HUDEP-2 (cell line): ENCODE measurements around the gene TLR3.
"Not testable (repeated sequence)": the region's sequence is repeated elsewhere in the genome, so short reads cannot be mapped to it uniquely, and the experiment has no call there.

Experiments used
- DNase-seq, 76 experiments: peaks; one replicate each; lab custom pipeline; 2025; ENCODE audit not compliant: unreplicated experiment in 76 of 76; lab: John Stamatoyannopoulos, UW

The TLR3 gene

DNA sequence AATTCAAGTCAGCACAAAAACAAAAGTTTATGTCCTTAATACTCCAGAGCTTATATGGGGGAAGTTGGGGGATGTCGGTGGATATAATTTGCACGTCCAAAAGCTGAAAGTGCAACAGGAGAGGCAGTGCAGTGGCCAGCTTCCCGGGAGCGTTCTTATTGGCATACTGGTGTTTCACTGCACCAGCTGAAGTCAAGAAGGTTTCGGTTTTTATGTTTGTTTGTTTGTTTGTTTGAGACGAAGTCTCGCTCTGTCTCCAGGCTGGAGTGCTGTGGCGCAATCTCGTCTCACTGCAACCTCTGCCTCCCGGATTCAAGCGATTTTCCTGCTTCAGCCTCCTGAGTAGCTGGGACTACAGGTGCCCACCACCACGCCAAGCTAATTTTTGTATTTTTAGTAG, 28.6 kb upstream of the TLR3 start:
- no peak for DNase-seq

- DNase-seq: not testable (repeated sequence)
Observed at GRCh38 chr4:186047501-186047900, 21.5 kb upstream of the TLR3 start.

DNA sequence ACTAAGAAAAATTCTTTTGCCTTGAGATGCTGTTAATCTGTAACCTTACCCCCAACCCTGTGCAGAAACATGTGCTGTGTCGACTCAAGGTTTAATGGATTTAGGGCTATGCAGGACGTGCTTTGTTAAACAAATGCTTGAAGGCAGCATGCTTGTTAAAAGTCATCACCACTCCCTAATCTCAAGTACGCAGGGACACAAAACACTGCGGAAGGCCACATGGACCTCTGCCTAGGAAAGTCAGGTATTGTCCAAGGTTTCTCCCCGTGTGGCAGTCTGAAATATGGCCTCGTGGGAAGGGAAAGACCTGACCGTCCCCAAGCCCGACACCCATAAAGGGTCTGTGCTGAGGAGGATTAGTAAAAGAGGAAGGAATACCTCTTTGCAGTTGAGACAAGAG, 18.8 kb upstream of the TLR3 start:
- DNase-seq: not testable (repeated sequence)

DNA sequence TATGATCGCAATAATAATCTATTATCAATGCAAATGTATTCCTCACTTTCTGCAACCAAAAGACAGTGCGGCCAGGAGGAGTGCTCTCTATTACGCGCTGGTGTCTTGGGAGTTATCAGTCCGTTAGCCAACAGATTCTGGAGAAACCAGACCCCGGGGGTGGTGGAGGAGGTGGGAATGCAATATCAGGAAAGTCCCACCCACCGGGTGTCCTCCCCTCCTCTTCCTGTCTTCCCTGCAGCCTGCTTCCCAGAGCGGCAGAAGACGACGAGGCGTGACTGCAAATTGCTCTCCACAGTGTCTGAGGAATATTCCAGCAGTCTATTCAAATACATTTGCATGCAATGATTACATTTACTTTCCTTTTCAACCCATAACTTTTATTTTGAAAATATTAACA, 17.9 kb upstream of the TLR3 start:
- DNase-seq: no peak

DNA sequence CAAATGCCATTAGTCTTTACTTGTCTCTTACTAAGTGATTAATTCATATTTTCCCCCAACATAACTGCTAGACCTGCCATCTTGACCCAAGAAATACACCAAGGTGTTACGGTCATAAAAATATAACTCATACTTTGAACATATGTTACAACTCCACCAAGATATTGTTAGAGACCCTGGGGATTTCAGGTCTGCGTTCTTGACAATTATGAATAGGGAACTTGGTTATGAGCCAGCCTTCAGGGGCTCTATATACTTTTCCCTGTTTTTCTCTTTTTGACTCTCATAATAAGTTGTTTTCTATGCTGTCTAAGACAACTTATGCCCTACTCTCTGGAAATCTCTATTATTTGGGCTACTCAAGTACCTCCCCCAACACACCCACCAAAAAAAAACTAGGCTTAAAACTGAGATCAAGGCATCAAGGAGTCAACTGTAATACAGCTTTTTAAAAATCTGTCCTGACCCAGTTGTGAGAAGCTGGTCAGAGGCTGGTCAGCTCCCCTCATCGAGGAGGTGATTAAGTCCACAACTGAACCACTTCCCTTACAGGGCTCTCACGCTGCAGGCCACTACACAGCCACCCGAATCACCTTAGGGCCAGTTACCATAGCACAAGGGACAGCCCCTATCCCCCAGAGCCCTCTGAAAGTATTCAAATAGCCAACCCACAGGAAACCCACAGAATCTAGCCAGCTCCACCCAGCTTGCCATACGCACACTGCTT, 10.5 kb upstream of the TLR3 start:
- DNase-seq: no peak

DNA sequence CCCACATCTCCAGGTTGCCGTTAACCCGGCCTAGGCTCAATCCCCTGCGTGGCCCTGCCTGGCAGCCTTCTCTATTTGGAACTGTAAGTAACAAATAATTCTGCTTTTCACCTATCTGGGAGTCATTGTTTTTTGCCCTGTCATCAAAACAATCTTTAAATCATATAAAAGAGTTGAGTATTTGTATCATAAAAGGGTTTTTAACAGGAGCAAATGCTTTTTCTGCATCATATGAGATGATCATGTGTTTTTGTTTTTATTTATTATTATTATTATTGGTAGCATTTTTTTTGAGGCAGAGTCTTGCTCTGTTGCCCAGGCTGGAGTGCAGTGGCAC, 10.0 kb upstream of the TLR3 start:
- no peak for DNase-seq

GRCh38 chr4:186061921-186062320, 7.0 kb upstream of the TLR3 start:
- no peak for DNase-seq

GRCh38 chr4:186067757-186068385, 1.1 kb upstream of the TLR3 start:
- DNase-seq: peak in 35 of 76 experiments; percentile 0 to 28 (median 9)

DNA sequence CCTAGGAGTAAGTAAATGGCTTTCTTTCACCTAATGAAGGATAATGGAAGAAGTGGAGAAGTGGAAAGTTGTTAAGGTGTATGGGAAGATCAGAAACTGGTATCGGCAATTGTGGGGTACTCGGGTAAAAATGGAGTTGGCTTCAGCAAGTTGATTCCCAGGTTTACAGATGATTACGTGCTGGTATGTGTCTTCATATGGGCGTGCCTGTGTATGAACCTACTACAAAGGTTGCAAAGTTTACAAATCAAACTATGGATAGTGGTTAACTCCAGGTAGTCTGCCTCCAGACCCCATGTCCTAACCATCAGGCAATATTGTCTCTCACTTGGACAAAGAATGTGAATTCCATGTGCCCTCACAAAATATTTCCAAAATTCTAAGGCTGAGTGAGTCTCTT, 773 bp downstream of the TLR3 start:
- no peak for DNase-seq

- no peak for DNase-seq
Observed at GRCh38 chr4:186072516-186072915, 3.6 kb downstream of the TLR3 start.

GRCh38 chr4:186074189-186074588, 5.2 kb downstream of the TLR3 start:
- DNase-seq: no peak

GRCh38 chr4:186078981-186079638, 10.2 kb downstream of the TLR3 start:
- no peak for DNase-seq

DNA sequence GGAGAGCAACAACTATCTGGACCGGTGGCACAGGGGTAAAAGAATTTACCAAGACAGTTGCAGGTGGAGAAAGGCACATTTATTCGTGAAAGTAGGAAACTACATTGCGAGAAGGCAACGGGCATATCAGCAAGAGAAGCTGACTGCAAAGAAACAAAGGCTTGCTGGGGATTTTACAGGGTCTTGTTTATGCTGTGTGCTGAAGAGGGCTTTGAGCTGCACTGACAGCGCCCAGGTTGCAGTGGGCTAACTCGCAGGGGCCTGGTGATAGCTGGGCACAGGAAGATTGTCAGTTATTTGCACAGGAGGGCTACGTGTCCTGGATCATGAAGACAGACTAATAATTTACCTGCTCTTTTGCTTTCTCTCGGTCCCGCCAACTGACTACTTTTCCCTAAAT, 10.7 kb downstream of the TLR3 start:
- no peak for DNase-seq

DNA sequence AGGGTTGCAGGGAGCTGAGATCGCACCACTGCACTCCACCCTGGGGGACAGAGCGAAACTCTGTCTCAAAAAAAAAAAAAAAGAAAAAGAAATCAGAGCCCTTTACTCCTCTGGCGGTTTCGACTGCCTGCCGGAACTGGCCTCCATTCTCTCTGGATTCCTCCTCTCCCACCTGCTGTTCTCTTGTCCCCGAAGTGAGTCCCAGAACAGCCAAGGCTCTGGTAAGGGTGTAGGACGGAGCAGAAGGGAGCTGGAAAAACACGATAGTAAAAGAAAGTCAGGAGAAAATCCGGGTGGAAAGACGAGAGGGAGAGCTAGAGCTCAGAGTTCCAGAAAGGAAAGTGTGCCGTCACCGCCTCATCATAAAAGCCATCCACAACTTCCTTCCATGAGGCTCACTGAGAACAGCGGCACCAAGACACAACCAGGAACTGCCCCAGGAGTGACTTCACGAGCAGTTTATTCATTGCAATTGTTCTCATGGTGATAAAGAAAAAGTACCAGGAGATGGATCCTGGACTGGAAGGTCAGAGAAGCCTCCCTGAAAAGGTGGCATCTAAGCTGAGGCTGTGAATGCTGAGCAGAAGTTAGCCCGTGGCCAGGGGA, 12.3 kb downstream of the TLR3 start:
- no peak for DNase-seq

- no peak for DNase-seq
Observed at GRCh38 chr4:186082221-186082620, 13.3 kb downstream of the TLR3 start.

- no peak for DNase-seq
Observed at GRCh38 chr4:186088523-186088922, 19.6 kb downstream of the TLR3 start.

DNA sequence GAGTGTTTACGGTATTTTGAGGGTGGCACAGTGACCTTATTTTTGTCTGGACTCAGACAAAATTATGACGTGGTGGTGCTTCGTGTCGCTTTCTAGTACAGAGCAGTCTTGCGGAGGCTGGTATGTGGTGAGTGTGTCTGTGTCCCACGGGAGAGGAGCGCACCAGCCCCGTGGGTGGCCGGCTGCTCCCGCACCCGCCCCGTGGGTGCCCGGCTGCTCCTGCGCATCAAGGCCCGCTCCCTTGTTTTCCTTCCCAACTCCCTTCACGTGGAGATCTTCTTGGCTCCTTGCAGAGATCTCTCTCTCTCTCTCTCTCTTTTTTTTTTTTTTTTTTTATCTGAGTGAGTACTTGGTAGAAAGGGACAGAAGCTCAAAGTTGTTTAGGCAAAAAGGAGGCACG, 23.3 kb downstream of the TLR3 start:
- no peak for DNase-seq

DNA sequence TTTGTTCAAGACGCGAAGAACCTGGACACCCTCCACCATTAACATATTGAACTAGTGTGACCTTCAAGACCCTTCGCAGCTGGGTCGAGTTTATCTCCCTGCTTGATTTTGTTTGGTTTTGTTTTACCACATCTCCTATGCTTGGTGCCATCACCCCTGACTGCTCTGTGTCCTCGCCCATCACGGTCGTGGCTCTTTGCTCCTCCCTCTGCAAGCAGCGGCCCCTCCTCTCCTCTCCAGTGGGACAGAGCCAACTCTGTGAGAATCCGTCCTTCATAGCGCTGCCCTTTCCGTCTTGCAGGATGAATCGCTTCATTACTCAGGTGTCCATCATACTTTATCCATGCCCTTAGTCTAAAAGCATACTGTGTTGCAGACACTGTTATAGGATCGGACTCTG, 26.4 kb downstream of the TLR3 start:
- DNase-seq: no peak

DNA sequence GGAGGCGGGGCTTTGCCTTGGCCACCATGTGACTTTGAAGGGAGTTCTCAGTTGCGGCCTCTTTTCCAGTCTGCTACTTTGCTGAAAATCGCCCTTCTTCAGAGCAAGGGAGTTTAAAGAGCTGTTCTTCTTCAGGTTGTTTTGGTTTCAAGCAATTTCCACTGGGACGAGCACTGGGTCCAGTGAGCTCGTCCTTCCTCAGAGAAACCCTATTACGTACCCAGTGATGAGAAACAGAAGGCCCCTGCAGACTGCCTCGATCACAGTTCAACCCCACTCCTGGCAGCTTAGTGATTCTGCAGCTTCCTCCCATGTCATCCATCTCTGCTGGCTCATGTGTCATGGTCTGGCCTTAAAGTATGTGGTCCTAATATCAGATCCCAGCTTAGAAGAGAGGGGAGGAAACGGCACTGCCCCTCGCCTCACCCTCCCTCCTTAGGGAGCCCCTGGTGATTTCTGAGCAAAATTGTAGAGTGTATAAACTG, 27.8 kb downstream of the TLR3 start:
- no peak for DNase-seq

- no peak for DNase-seq
Observed at GRCh38 chr4:186097386-186097785, 28.4 kb downstream of the TLR3 start.

GRCh38 chr4:186102931-186103330, 34.0 kb downstream of the TLR3 start:
- peak in 1 of 76 experiments; percentile 0 for DNase-seq
